Muscle layer of duodenum (tissue), 2 donors: ENCODE measurements around the gene TMEM243.
"Not testable (repeated sequence)": the region's sequence is repeated elsewhere in the genome, so short reads cannot be mapped to it uniquely, and the experiment has no call there.

ENCODE experiments used
- H3K27ac ChIP-seq: one replicate; pipeline ENCODE4 v1.7.0; 2013; ENCODE audit warnings: mild to moderate bottlenecking, low read length
- H3K27me3 ChIP-seq: one replicate; pipeline ENCODE4 v1.7.0; 2013; ENCODE audit warnings: low read depth, mild to moderate bottlenecking, control low read depth, low read length
- H3K36me3 ChIP-seq, 2 donors: one replicate each; pipeline ENCODE4 v1.7.0; 2013; ENCODE audit warnings: low read length in 2 of 2, control low read depth in 1 of 2, mild to moderate bottlenecking in 1 of 2; ENCODE audit not compliant: insufficient read depth in 2 of 2, control insufficient read depth in 1 of 2
- H3K4me1 ChIP-seq, 2 donors: one replicate each; pipeline ENCODE4 v1.7.0; 2013; ENCODE audit warnings: low read length in 2 of 2, mild to moderate bottlenecking in 2 of 2, control low read depth in 1 of 2, moderate library complexity in 1 of 2; ENCODE audit not compliant: insufficient read depth in 2 of 2, control insufficient read depth in 1 of 2
- H3K4me3 ChIP-seq, 2 donors: one replicate each; pipeline ENCODE4 v1.7.0; 2013; ENCODE audit warnings: low read length in 2 of 2, low read depth in 1 of 2, mild to moderate bottlenecking in 1 of 2
- H3K9me3 ChIP-seq, 2 donors: one replicate each; pipeline ENCODE4 v1.7.0; 2013; ENCODE audit warnings: low read length in 2 of 2, control low read depth in 1 of 2, mild to moderate bottlenecking in 1 of 2; ENCODE audit not compliant: control insufficient read depth in 1 of 2
- donor health status: healthy.

The TMEM243 gene

GRCh38 chr7:87210506-87210905, 9.0 kb downstream of the TMEM243 start:
- Histone ChIP-seq H3K36me3 (peaks cover 0 to 5% of the 10 kb centered on the region in 2 donors), H3K4me1 (no peaks in the 10 kb centered on the region), H3K27me3 (no peaks in the 10 kb centered on the region), H3K27ac (no peak overlapping the region), H3K9me3 (peaks cover 0 to 12% of the 10 kb centered on the region in 2 donors), H3K4me3 (no peak overlapping the region)

- Histone ChIP-seq H3K9me3 (peaks cover 0 to 21% of the 10 kb centered on the region in 2 donors), H3K4me1 (no peaks in the 10 kb centered on the region), H3K27me3 (no peaks in the 10 kb centered on the region), H3K36me3 (peaks cover 0 to 5% of the 10 kb centered on the region in 2 donors), H3K27ac (no peak overlapping the region), H3K4me3 (no peak overlapping the region)
These were observed 10.1 kb downstream of the TMEM243 start for GRCh38 chr7:87209295-87209924.

- H3K27ac ChIP-seq = no peak overlapping the region
- peaks cover 0 to 21% of the 10 kb centered on the region in 2 donors for H3K9me3 ChIP-seq
- H3K4me1 ChIP-seq = no peaks in the 10 kb centered on the region
- H3K4me3 ChIP-seq = no peak overlapping the region
- H3K27me3 ChIP-seq = no peaks in the 10 kb centered on the region
- peaks cover 0 to 5% of the 10 kb centered on the region in 2 donors for H3K36me3 ChIP-seq
These were observed 13.2 kb downstream of the TMEM243 start for GRCh38 chr7:87206361-87206760.

- peaks cover 0 to 21% of the 10 kb centered on the region in 2 donors for H3K9me3 ChIP-seq
- not testable (repeated sequence) for H3K27me3 ChIP-seq, H3K27ac ChIP-seq, H3K4me1 ChIP-seq, H3K36me3 ChIP-seq, H3K4me3 ChIP-seq
These were observed 13.8 kb downstream of the TMEM243 start for GRCh38 chr7:87205701-87206100.

GRCh38 chr7:87204933-87205332, 14.6 kb downstream of the TMEM243 start:
- Histone ChIP-seq H3K27ac (no peak overlapping the region), H3K4me3 (no peak overlapping the region), H3K36me3 (peaks cover 0 to 5% of the 10 kb centered on the region in 2 donors), H3K4me1 (no peaks in the 10 kb centered on the region), H3K9me3 (peaks cover 0 to 21% of the 10 kb centered on the region in 2 donors), H3K27me3 (no peaks in the 10 kb centered on the region)

- H3K36me3 ChIP-seq, H3K4me3 ChIP-seq, H3K27ac ChIP-seq, H3K4me1 ChIP-seq, H3K27me3 ChIP-seq: not testable (repeated sequence)
- peaks cover 0 to 21% of the 10 kb centered on the region in 2 donors for H3K9me3 ChIP-seq
These were observed 15.6 kb downstream of the TMEM243 start for GRCh38 chr7:87203929-87204328.

- H3K27ac ChIP-seq = no peak overlapping the region
- H3K4me1 ChIP-seq = no peaks in the 10 kb centered on the region
- H3K9me3 ChIP-seq = peaks cover 0 to 21% of the 10 kb centered on the region in 2 donors
- H3K4me3 ChIP-seq = no peak overlapping the region
- H3K27me3 ChIP-seq = no peaks in the 10 kb centered on the region
- peaks cover 0 to 5% of the 10 kb centered on the region in 2 donors for H3K36me3 ChIP-seq
These were observed 16.8 kb downstream of the TMEM243 start for GRCh38 chr7:87202705-87203104.

- no peaks in the 10 kb centered on the region for H3K27me3 ChIP-seq
- peaks cover 2 to 7% of the 10 kb centered on the region in 2 donors for H3K36me3 ChIP-seq
- no peaks in the 10 kb centered on the region for H3K4me1 ChIP-seq
- H3K9me3 ChIP-seq = peaks cover 0 to 21% of the 10 kb centered on the region in 2 donors
- no peak overlapping the region for H3K27ac ChIP-seq
- H3K4me3 ChIP-seq = no peak overlapping the region
These were observed 17.3 kb downstream of the TMEM243 start for GRCh38 chr7:87202208-87202607.

GRCh38 chr7:87199700-87200450, 19.7 kb downstream of the TMEM243 start:
- Histone ChIP-seq H3K4me1 (no peaks in the 10 kb centered on the region), H3K4me3 (no peak overlapping the region), H3K27me3 (no peaks in the 10 kb centered on the region), H3K36me3 (peaks cover 22 to 23% of the 10 kb centered on the region in 2 donors), H3K27ac (no peak overlapping the region), H3K9me3 (peaks cover 0 to 3% of the 10 kb centered on the region in 2 donors)

- no peak overlapping the region for H3K27ac ChIP-seq
- peaks cover 28% of the 10 kb centered on the region in 2 donors for H3K36me3 ChIP-seq
- no peaks in the 10 kb centered on the region for H3K27me3 ChIP-seq
- no peaks in the 10 kb centered on the region for H3K9me3 ChIP-seq
- H3K4me1 ChIP-seq = no peaks in the 10 kb centered on the region
- H3K4me3 ChIP-seq = no peak overlapping the region
These were observed 20.3 kb downstream of the TMEM243 start for GRCh38 chr7:87199241-87199640.

GRCh38 chr7:87193912-87194311, 25.6 kb downstream of the TMEM243 start:
- no peaks in the 10 kb centered on the region for H3K4me1 ChIP-seq
- peaks cover 63 to 67% of the 10 kb centered on the region in 2 donors for H3K36me3 ChIP-seq
- H3K4me3 ChIP-seq = no peak overlapping the region
- H3K27ac ChIP-seq = no peak overlapping the region
- H3K9me3 ChIP-seq = no peaks in the 10 kb centered on the region
- no peaks in the 10 kb centered on the region for H3K27me3 ChIP-seq
